Endothelial cell of umbilical vein (primary cell): Measurements from ENCODE around the gene ADAM30.

Experiments used
- CTCF ChIP-seq, 2 donors: IDR thresholded peaks; 1 replicate in 1 of 2; 2 replicates in 1 of 2; pipeline ENCODE4 v1.5.1; 2011; ENCODE audit warnings: low read length in 2 of 2, mild to moderate bottlenecking in 2 of 2, moderate library complexity in 2 of 2, control low read depth in 1 of 2, inconsistent platforms in 1 of 2, low read depth in 1 of 2; ENCODE audit not compliant: insufficient read depth in 1 of 2; ENCODE audit errors: extremely low read depth in 1 of 2
- JUN ChIP-seq: IDR thresholded peaks from 2 replicates; pipeline ENCODE4 v1.6.1; 2011; ENCODE audit warnings: borderline replicate concordance, low read depth; ENCODE audit not compliant: insufficient read length, insufficient read depth
- POLR2A ChIP-seq: IDR thresholded peaks from 2 replicates; pipeline ENCODE4 v1.6.1; 2012; ENCODE audit warnings: low read depth, mild to moderate bottlenecking, control low read depth, low read length

- TF ChIP-seq CTCF (IDR thresholded peaks at IDR 0.05; ENCODE audit: extremely low read depth in 1 of 2, insufficient read depth in 1 of 2, low read depth in 1 of 2, low read length in 2 of 2) (no peak), JUN (no peak), POLR2A (no peak)
Measured at GRCh38 chr1:119891386-119891785, 4.9 kb downstream of the ADAM30 start.
